OCI-LY1 (cell line): ENCODE measurements around the gene HBS1L.

ENCODE experiments used
- H2AFZ ChIP-seq: fragments of 200-600 bp; sonication (generic), shearing (Covaris generic); 2 replicates; pipeline ENCODE4 v1.6.0; 2014; ENCODE audit warnings: antibody characterized with exemption, mild to moderate bottlenecking, low read length
- H3F3A ChIP-seq: fragments of 200-600 bp; sonication (generic), shearing (Covaris generic); 2 replicates; pipeline ENCODE4 v1.6.0; 2014; ENCODE audit warnings: mild to moderate bottlenecking, antibody characterized with exemption, low read length, moderate library complexity; ENCODE audit not compliant: insufficient read depth
- H3K27ac ChIP-seq: fragments of 200-600 bp; sonication (generic); 2 replicates; pipeline ENCODE4 v1.5.1; 2014; ENCODE audit warnings: low read length, mixed run types, mild to moderate bottlenecking, low read depth; ENCODE audit not compliant: poor library complexity, severe bottlenecking
- H3K27me3 ChIP-seq: fragments of 200-600 bp; sonication (generic); 2 replicates; pipeline ENCODE4 v1.6.0; 2014; ENCODE audit warnings: antibody characterized with exemption, mild to moderate bottlenecking, low read length, moderate library complexity; ENCODE audit not compliant: insufficient read depth
- H3K36me3 ChIP-seq: fragments of 200-600 bp; sonication (generic); 2 replicates; pipeline ENCODE4 v1.6.1; 2014; ENCODE audit warnings: mild to moderate bottlenecking, antibody characterized with exemption, low read length, moderate library complexity, mixed read lengths; ENCODE audit not compliant: insufficient read depth
- H3K4me1 ChIP-seq: fragments of 200-600 bp; sonication (generic); 2 replicates; pipeline ENCODE4 v1.5.1; 2014; ENCODE audit warnings: mild to moderate bottlenecking, low read length, moderate library complexity; ENCODE audit not compliant: insufficient read depth, severe bottlenecking
- H3K4me2 ChIP-seq: fragments of 200-600 bp; sonication (generic), shearing (Covaris generic); 2 replicates; pipeline ENCODE4 v1.6.1; 2014; ENCODE audit warnings: low read length
- H3K4me3 ChIP-seq: fragments of 200-600 bp; sonication (generic); 2 replicates; pipeline ENCODE4 v1.5.1; 2014; ENCODE audit warnings: low read length, low read depth, mild to moderate bottlenecking, mixed read lengths; ENCODE audit not compliant: poor library complexity, severe bottlenecking
- H3K79me2 ChIP-seq: fragments of 200-600 bp; shearing (Covaris generic); 2 replicates; pipeline ENCODE4 v1.6.1; 2016; ENCODE audit warnings: mixed run types, low read length, mixed read lengths; ENCODE audit not compliant: insufficient read depth
- H3K9ac ChIP-seq: fragments of 200-600 bp; sonication (generic), shearing (Covaris generic); 2 replicates; pipeline ENCODE4 v1.6.1; 2014; ENCODE audit warnings: mild to moderate bottlenecking, low read length, mixed read lengths
- H3K9me2 ChIP-seq: fragments of 200-600 bp; sonication (generic), shearing (Covaris generic); 2 replicates; pipeline ENCODE4 v1.6.1; 2014; ENCODE audit warnings: low read depth, mild to moderate bottlenecking, low read length, mixed read lengths
- H3K9me3 ChIP-seq: fragments of 200-600 bp; shearing (Covaris generic); 2 replicates; pipeline ENCODE4 v1.6.1; 2014; ENCODE audit warnings: low read length, mixed read lengths
- H4K20me1 ChIP-seq: fragments of 200-600 bp; sonication (generic), shearing (Covaris generic); 2 replicates; pipeline ENCODE4 v1.6.0; 2016; ENCODE audit warnings: mild to moderate bottlenecking, low read length; ENCODE audit not compliant: insufficient read depth
- CTCF ChIP-seq: fragments of 200-600 bp; sonication (generic), shearing (Covaris generic); IDR thresholded peaks from 2 replicates; pipeline ENCODE4 v1.5.1; 2017; ENCODE audit warnings: mild to moderate bottlenecking, antibody characterized with exemption, low read length, moderate library complexity, mixed read lengths
- EZH2 ChIP-seq: fragments of 200-600 bp; sonication (generic), shearing (Covaris generic); IDR thresholded peaks from 2 replicates; pipeline ENCODE4 v1.8.0; 2017; ENCODE audit warnings: borderline replicate concordance, mixed run types, mild to moderate bottlenecking, antibody characterized with exemption, low read length, moderate library complexity, mixed read lengths

The HBS1L gene

GRCh38 chr6:134948142-134948541 lies 106.5 kb downstream of the HBS1L start:
- Histone ChIP-seq H2AFZ (no peak overlapping the region), H4K20me1 (no peaks in the 10 kb centered on the region), H3K79me2 (no peaks in the 10 kb centered on the region), H3K9ac (no peak overlapping the region), H3K4me1 (no peaks in the 10 kb centered on the region), H3K27me3 (peaks cover 3% of the 10 kb centered on the region; the same call in 1 of the 2 replicates), H3K9me2 (no peaks in the 10 kb centered on the region), H3K4me3 (no peak overlapping the region), H3K4me2 (no peak overlapping the region), H3K9me3 (peaks cover 6% of the 10 kb centered on the region; the same call in 1 of the 2 replicates), H3K36me3 (no peaks in the 10 kb centered on the region; the same call in 1 of the 2 replicates), H3K27ac (no peak overlapping the region), H3F3A (no peaks in the 10 kb centered on the region)
- TF ChIP-seq EZH2 = no peak
- TF ChIP-seq CTCF = no peak

GRCh38 chr6:134945045-134945444 lies 109.6 kb downstream of the HBS1L start:
- Histone ChIP-seq H3K9ac (no peak overlapping the region), H3K4me2 (no peak overlapping the region), H3K9me2 (no peaks in the 10 kb centered on the region), H3K27ac (no peak overlapping the region), H3K4me1 (no peaks in the 10 kb centered on the region), H3K4me3 (no peak overlapping the region), H3K79me2 (no peaks in the 10 kb centered on the region), H3F3A (no peaks in the 10 kb centered on the region), H2AFZ (no peak overlapping the region), H3K9me3 (peaks cover 6% of the 10 kb centered on the region; the same call in 1 of the 2 replicates), H3K36me3 (no peaks in the 10 kb centered on the region; the same call in 1 of the 2 replicates), H4K20me1 (no peaks in the 10 kb centered on the region), H3K27me3 (peaks cover 3% of the 10 kb centered on the region; the same call in 1 of the 2 replicates)
- TF ChIP-seq CTCF (no peak), EZH2 (no peak)

- no peak overlapping the region for H3K4me2 ChIP-seq
- no peaks in the 10 kb centered on the region for H4K20me1 ChIP-seq
- H3K79me2 ChIP-seq = no peaks in the 10 kb centered on the region
- H3K27ac ChIP-seq = no peak overlapping the region
- no peak overlapping the region for H3K9ac ChIP-seq
- H2AFZ ChIP-seq = no peak overlapping the region
- H3K9me3 ChIP-seq = peaks cover 6% of the 10 kb centered on the region; the same call in 1 of the 2 replicates
- H3K27me3 ChIP-seq = peaks cover 3% of the 10 kb centered on the region; the same call in 1 of the 2 replicates
- H3K4me1 ChIP-seq = no peaks in the 10 kb centered on the region
- H3K9me2 ChIP-seq = no peaks in the 10 kb centered on the region
- TF ChIP-seq CTCF (no peak), EZH2 (no peak)
- no peaks in the 10 kb centered on the region; the same call in 1 of the 2 replicates for H3K36me3 ChIP-seq
- no peaks in the 10 kb centered on the region for H3F3A ChIP-seq
- H3K4me3 ChIP-seq = no peak overlapping the region
Observed at GRCh38 chr6:134943522-134944111, 111.0 kb downstream of the HBS1L start.
